HEK293 (cell line): ENCODE data around the gene CSGALNACT2.

Experiments used
- BCL11A ChIP-seq: fragments of 450-650 bp; formaldehyde crosslinking; IDR thresholded peaks from 2 replicates; pipeline ENCODE4 v1.5.1; 2016; ENCODE audit warnings: low read depth, missing biosample characterization, missing genetic modification characterization
- GLIS1 ChIP-seq: fragments of 450-650 bp; formaldehyde crosslinking; IDR thresholded peaks from 2 replicates; pipeline ENCODE4 v1.5.1; 2016; ENCODE audit warnings: missing biosample characterization, missing genetic modification characterization
- GLIS2 ChIP-seq: fragments of 450-650 bp; formaldehyde crosslinking; IDR thresholded peaks from 2 replicates; pipeline ENCODE4 v1.5.1; 2016; ENCODE audit warnings: missing biosample characterization, missing genetic modification characterization
- HOXD13 ChIP-seq: sonication (generic); formaldehyde crosslinking; IDR thresholded peaks from 2 replicates; pipeline ENCODE4 v1.8.0; 2022; ENCODE audit warnings: missing genetic modification reagents, borderline replicate concordance
- KLF9 ChIP-seq: fragments of 450-650 bp; formaldehyde crosslinking; IDR thresholded peaks from 2 replicates; pipeline ENCODE4 v1.5.1; 2016; ENCODE audit warnings: missing biosample characterization, missing genetic modification characterization, low read depth
- OVOL3 ChIP-seq: fragments of 450-650 bp; formaldehyde crosslinking; IDR thresholded peaks from 2 replicates; pipeline ENCODE4 v1.5.1; 2016; ENCODE audit warnings: missing biosample characterization, missing genetic modification characterization
- RBAK ChIP-seq: fragments of 450-650 bp; formaldehyde crosslinking; IDR thresholded peaks from 2 replicates; pipeline ENCODE4 v1.5.1; 2016; ENCODE audit warnings: missing biosample characterization, missing genetic modification characterization
- YY1 ChIP-seq: fragments of 450-650 bp; formaldehyde crosslinking; IDR thresholded peaks from 2 replicates; pipeline ENCODE4 v1.5.1; 2018; ENCODE audit warnings: missing biosample characterization, missing genetic modification characterization
- YY2 ChIP-seq: fragments of 450-650 bp; formaldehyde crosslinking; IDR thresholded peaks from 2 replicates; pipeline ENCODE4 v1.5.1; 2016; ENCODE audit warnings: missing biosample characterization, missing genetic modification characterization
- ZBTB48 ChIP-seq: fragments of 450-650 bp; formaldehyde crosslinking; IDR thresholded peaks from 2 replicates; pipeline ENCODE4 v1.5.1; 2016; ENCODE audit warnings: missing biosample characterization, missing genetic modification characterization
- ZBTB8A ChIP-seq: fragments of 450-650 bp; formaldehyde crosslinking; IDR thresholded peaks from 2 replicates; pipeline ENCODE4 v1.5.1; 2016; ENCODE audit warnings: missing biosample characterization, missing genetic modification characterization
- ZFP41 ChIP-seq: fragments of 450-650 bp; formaldehyde crosslinking; IDR thresholded peaks from 2 replicates; pipeline ENCODE4 v1.5.1; 2016; ENCODE audit warnings: missing biosample characterization, missing genetic modification characterization, borderline replicate concordance
- ZIC2 ChIP-seq: fragments of 450-650 bp; formaldehyde crosslinking; IDR thresholded peaks from 2 replicates; pipeline ENCODE4 v1.5.1; 2016; ENCODE audit warnings: missing biosample characterization, missing genetic modification characterization
- ZNF114 ChIP-seq: fragments of 450-650 bp; formaldehyde crosslinking; IDR thresholded peaks from 2 replicates; pipeline ENCODE4 v1.5.0; 2017; ENCODE audit warnings: missing biosample characterization, missing genetic modification characterization
- ZNF174 ChIP-seq: fragments of 450-650 bp; formaldehyde crosslinking; IDR thresholded peaks from 2 replicates; pipeline ENCODE4 v1.5.0; 2017; ENCODE audit warnings: missing biosample characterization, mild to moderate bottlenecking, missing genetic modification characterization
- ZNF221 ChIP-seq: fragments of 450-650 bp; formaldehyde crosslinking; IDR thresholded peaks from 2 replicates; pipeline ENCODE4 v1.5.1; 2017; ENCODE audit warnings: missing biosample characterization, missing genetic modification characterization, borderline replicate concordance
- ZNF26 ChIP-seq: fragments of 450-650 bp; formaldehyde crosslinking; IDR thresholded peaks from 2 replicates; pipeline ENCODE4 v1.5.1; 2016; ENCODE audit warnings: missing biosample characterization, missing genetic modification characterization
- ZNF274 ChIP-seq, 2 experiments: fragments of 200-500 bp in 1 of 2; fragments of 450-650 bp in 1 of 2; sonication (Bioruptor generic) in 1 of 2; formaldehyde crosslinking in 1 of 2; IDR thresholded peaks; 2 replicates each; pipeline versions ENCODE4 v1.5.1 to v1.6.1; 2014 to 2016; ENCODE audit warnings: borderline replicate concordance in 1 of 2, inconsistent platforms in 1 of 2, low read length in 1 of 2, missing biosample characterization in 1 of 2, missing genetic modification characterization in 1 of 2
- ZNF394 ChIP-seq: fragments of 450-650 bp; formaldehyde crosslinking; IDR thresholded peaks from 2 replicates; pipeline ENCODE4 v1.5.1; 2016; ENCODE audit warnings: missing biosample characterization, missing genetic modification characterization, mild to moderate bottlenecking, moderate library complexity, borderline replicate concordance
- ZNF514 ChIP-seq: fragments of 450-650 bp; formaldehyde crosslinking; IDR thresholded peaks from 2 replicates; pipeline ENCODE4 v1.5.1; 2016; ENCODE audit warnings: missing biosample characterization, missing genetic modification characterization
- ZNF530 ChIP-seq: fragments of 450-650 bp; formaldehyde crosslinking; IDR thresholded peaks from 2 replicates; pipeline ENCODE4 v1.5.1; 2016; ENCODE audit warnings: low read depth, missing biosample characterization, missing genetic modification characterization
- ZNF544 ChIP-seq: fragments of 450-650 bp; formaldehyde crosslinking; IDR thresholded peaks from 2 replicates; pipeline ENCODE4 v1.5.0; 2017; ENCODE audit warnings: missing biosample characterization, missing genetic modification characterization
- ZNF558 ChIP-seq: fragments of 450-650 bp; formaldehyde crosslinking; IDR thresholded peaks from 2 replicates; pipeline ENCODE4 v1.5.1; 2016; ENCODE audit warnings: missing biosample characterization, missing genetic modification characterization
- ZNF561 ChIP-seq: fragments of 450-650 bp; IDR thresholded peaks from 2 replicates; pipeline ENCODE4 v1.5.1; 2018; ENCODE audit warnings: missing biosample characterization, missing genetic modification characterization, borderline replicate concordance
- ZNF596 ChIP-seq: fragments of 450-650 bp; IDR thresholded peaks from 2 replicates; pipeline ENCODE4 v1.5.0; 2018; ENCODE audit warnings: missing biosample characterization, mild to moderate bottlenecking, missing genetic modification characterization, moderate library complexity
- ZNF621 ChIP-seq: fragments of 450-650 bp; formaldehyde crosslinking; IDR thresholded peaks from 2 replicates; pipeline ENCODE4 v1.5.1; 2017; ENCODE audit warnings: missing biosample characterization, missing genetic modification characterization
- ZNF623 ChIP-seq: fragments of 450-650 bp; formaldehyde crosslinking; IDR thresholded peaks from 2 replicates; pipeline ENCODE4 v1.5.1; 2016; ENCODE audit warnings: missing biosample characterization, missing genetic modification characterization
- ZNF645 ChIP-seq: fragments of 450-650 bp; formaldehyde crosslinking; IDR thresholded peaks from 2 replicates; pipeline ENCODE4; 2016; ENCODE audit warnings: missing biosample characterization, missing genetic modification characterization
- ZNF654 ChIP-seq: fragments of 450-650 bp; formaldehyde crosslinking; IDR thresholded peaks from 2 replicates; pipeline ENCODE4 v1.5.1; 2016; ENCODE audit warnings: low read depth, missing biosample characterization, missing genetic modification characterization
- ZNF707 ChIP-seq: fragments of 450-650 bp; formaldehyde crosslinking; IDR thresholded peaks from 2 replicates; pipeline ENCODE4 v1.5.1; 2016; ENCODE audit warnings: missing biosample characterization, missing genetic modification characterization
- ZNF747 ChIP-seq: fragments of 450-650 bp; formaldehyde crosslinking; IDR thresholded peaks from 2 replicates; pipeline ENCODE4 v1.5.1; 2016; ENCODE audit warnings: missing biosample characterization, missing genetic modification characterization
- ZNF776 ChIP-seq: fragments of 450-650 bp; formaldehyde crosslinking; IDR thresholded peaks from 2 replicates; pipeline ENCODE4 v1.5.0; 2017; ENCODE audit warnings: missing biosample characterization, missing genetic modification characterization, borderline replicate concordance
- ZSCAN16 ChIP-seq: fragments of 450-650 bp; formaldehyde crosslinking; IDR thresholded peaks from 2 replicates; pipeline ENCODE4 v1.5.1; 2016; ENCODE audit warnings: missing biosample characterization, missing genetic modification characterization
- TF ChIP-seq, protein P1 (sequence below): fragments of 450-650 bp; formaldehyde crosslinking; IDR thresholded peaks from 2 replicates; pipeline ENCODE4 v1.5.1; 2016; ENCODE audit warnings: missing biosample characterization, missing genetic modification characterization

The CSGALNACT2 gene

DNA sequence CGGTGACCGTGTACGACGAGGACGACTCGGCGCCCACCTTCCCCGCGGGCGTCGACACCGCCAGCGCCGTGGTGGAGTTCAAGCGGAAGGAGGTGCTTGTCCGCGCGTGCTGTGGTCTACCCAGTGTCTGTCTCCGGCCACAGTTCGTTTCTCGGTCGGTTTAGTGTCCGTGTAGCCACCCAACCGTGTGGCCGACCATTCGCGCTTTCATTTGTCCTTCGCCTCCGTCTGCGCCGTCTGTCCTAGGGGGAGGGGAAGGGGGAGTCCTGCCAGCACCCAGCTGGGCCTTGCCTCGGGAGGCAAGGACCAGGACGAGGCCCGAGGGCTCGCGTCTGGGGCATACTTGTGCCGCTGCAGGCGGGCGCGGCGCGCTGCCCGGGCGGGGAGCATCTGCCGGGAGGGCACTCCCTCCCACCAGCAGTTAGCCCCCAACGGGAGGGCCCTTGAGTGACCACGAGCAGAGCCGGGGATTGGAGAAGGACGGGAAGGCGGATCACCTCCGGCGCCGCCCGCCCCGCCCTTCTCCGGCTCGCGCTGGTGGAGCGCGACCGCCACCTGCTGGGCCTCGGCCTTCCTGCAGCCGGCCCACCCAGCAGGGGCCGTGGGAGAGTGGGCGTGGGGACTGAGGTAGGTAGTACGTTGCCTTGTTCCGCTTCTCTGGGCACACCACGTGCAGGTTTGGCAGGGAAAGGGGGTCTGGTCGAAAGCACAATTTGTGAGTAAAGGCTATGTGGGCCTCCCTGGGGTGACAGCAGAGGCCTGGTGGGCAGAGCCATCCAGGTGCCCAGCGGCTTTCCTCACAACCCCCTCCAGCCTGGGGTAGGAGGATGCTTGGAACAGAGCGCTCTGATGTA lies 32.9 kb upstream of the CSGALNACT2 start (continued):
- TF ChIP-seq, protein P1, sequence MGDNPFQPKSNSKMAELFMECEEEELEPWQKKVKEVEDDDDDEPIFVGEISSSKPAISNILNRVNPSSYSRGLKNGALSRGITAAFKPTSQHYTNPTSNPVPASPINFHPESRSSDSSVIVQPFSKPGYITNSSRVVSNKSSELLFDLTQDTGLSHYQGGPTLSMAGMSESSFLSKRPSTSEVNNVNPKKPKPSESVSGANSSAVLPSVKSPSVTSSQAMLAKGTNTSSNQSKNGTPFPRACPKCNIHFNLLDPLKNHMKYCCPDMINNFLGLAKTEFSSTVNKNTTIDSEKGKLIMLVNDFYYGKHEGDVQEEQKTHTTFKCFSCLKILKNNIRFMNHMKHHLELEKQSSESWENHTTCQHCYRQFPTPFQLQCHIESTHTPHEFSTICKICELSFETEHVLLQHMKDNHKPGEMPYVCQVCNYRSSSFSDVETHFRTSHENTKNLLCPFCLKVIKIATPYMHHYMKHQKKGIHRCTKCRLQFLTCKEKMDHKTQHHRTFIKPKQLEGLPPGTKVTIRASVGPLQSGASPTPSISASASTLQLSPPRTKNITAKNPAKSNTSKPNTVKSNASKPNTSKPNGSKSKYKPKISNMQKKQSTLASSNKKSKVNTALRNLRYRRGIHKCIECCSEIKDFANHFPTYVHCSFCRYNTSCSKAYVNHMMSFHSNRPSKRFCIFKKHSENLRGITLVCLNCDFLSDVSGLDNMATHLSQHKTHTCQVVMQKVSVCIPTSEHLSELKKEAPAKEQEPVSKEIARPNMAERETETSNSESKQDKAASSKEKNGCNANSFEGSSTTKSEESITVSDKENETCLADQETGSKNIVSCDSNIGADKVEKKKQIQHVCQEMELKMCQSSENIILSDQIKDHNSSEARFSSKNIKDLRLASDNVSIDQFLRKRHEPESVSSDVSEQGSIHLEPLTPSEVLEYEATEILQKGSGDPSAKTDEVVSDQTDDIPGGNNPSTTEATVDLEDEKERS (tag by site-specific recombination), result no peak
- TF ChIP-seq ZNF558 (tag by site-specific recombination), result no peak
- TF ChIP-seq BCL11A (tag by site-specific recombination), result no peak
- no peak for TF ChIP-seq ZNF274 (IDR thresholded peaks at IDR 0.05; ENCODE audit: low read length)
- no peak for TF ChIP-seq ZNF274 (tag by site-specific recombination; IDR thresholded peaks at IDR 0.05; ENCODE audit: borderline replicate concordance)
- TF ChIP-seq ZBTB48 (tag by site-specific recombination), result 0 out of 2 replicates have a peak, but pooled peaks have one; percentile 43
- TF ChIP-seq ZBTB8A, result peak; percentile 67
- peak; percentile 42; the same call in 1 of the 2 replicates for TF ChIP-seq ZNF394 (tag by site-specific recombination)
- TF ChIP-seq ZNF645 (tag by site-specific recombination), result no peak
- TF ChIP-seq ZSCAN16, result no peak
- no peak for TF ChIP-seq ZNF114
- TF ChIP-seq ZIC2 (tag by site-specific recombination), result peak; percentile 98
- TF ChIP-seq ZNF596 (tag by site-specific recombination), result no peak
- TF ChIP-seq GLIS2 (tag by site-specific recombination), result peak; percentile 95
- no peak for TF ChIP-seq ZNF623
- no peak for TF ChIP-seq YY1 (tag by site-specific recombination)
- peak; percentile 94 for TF ChIP-seq KLF9
- no peak for TF ChIP-seq ZNF530 (tag by site-specific recombination)
- TF ChIP-seq ZNF776 (tag by site-specific recombination), result no peak
- TF ChIP-seq ZNF26 (tag by site-specific recombination), result no peak
- TF ChIP-seq GLIS1 (tag by site-specific recombination), result peak; percentile 69
- TF ChIP-seq ZNF747 (tag by site-specific recombination), result no peak
- TF ChIP-seq RBAK (tag by site-specific recombination), result no peak
- TF ChIP-seq ZNF707 (tag by site-specific recombination), result no peak
- TF ChIP-seq ZNF654 (tag by site-specific recombination), result peak; percentile 75
- TF ChIP-seq ZNF544 (tag by site-specific recombination), result no peak
- no peak for TF ChIP-seq ZNF514 (tag by site-specific recombination)
- no peak for TF ChIP-seq ZNF174
- TF ChIP-seq ZNF621 (tag by site-specific recombination), result no peak
- no peak for TF ChIP-seq ZFP41
- no peak for TF ChIP-seq ZNF221 (tag by site-specific recombination)
- TF ChIP-seq HOXD13, result no peak
- peak; percentile 72; the same call in 1 of the 2 replicates for TF ChIP-seq ZNF561 (tag by site-specific recombination)
- no peak for TF ChIP-seq YY2 (tag by site-specific recombination)
- no peak for TF ChIP-seq OVOL3
